HepG2 (cell line): ENCODE data around the gene PDLIM4. TPM values are rescaled to one million over a fixed set of nuclear protein-coding genes. Genes with fewer than 3 reads are reported as not detected.

Experiments used
- ATAC-seq: fragments of 200-7000 bp; cut with Tn5 transposase; 3 replicates; pipeline ENCODE4 v1.9.1; 2020; ENCODE audit warnings: mild to moderate bottlenecking, moderate library complexity
- BruUV-seq: library from RNA; stranded (reverse); fragments of 400-500 nt; replicated peaks from 2 replicates; lab custom pipeline; 2021; lab: Mats Ljungman, UMichigan
- CTCF ChIA-PET: fragments of 300-600 bp; formaldehyde crosslinking; extraction: SDS; loops from one replicate; lab custom pipeline; 2021; ENCODE audit warnings: low total read pairs, inconsistent platforms, low intra/inter-chr PET ratio; lab: Yijun Ruan, JAX
- POLR2A ChIA-PET: fragments of 350-600 bp; sonication (Branson Sonifier 250); formaldehyde crosslinking; loops from one replicate; lab custom pipeline; 2020; ENCODE audit warnings: antibody characterized with exemption, inconsistent platforms; lab: Yijun Ruan, JAX
- DNase-seq: peaks from one replicate; pipeline ENCODE4 v3.0.0-alpha.2; 2015; ENCODE audit warnings: low spot score
- FAIRE-seq: peaks from 3 replicates; lab custom pipeline; 2011; peaks lifted over from hg19 to GRCh38; lab: Jason Lieb, UNC
- H2AFZ ChIP-seq: one replicate; pipeline ENCODE4 v1.6.1; 2011; ENCODE audit warnings: low read length, inconsistent platforms
- H3K27ac ChIP-seq: fragments of 300-600 bp; 3 replicates; pipeline ENCODE4 v1.8.0; 2011; ENCODE audit warnings: mixed run types, mild to moderate bottlenecking, mixed read lengths, low read length, inconsistent platforms; ENCODE audit not compliant: insufficient read depth; ENCODE audit errors: extremely low read length
- H3K27me3 ChIP-seq, 2 experiments: fragments of 200-600 bp in 1 of 2; 2 replicates in 1 of 2; 3 replicates in 1 of 2; pipeline versions ENCODE4 v1.6.0 to v1.8.0; 2011; ENCODE audit warnings: low read length in 2 of 2, mild to moderate bottlenecking in 2 of 2, moderate library complexity in 2 of 2, inconsistent platforms in 1 of 2; ENCODE audit not compliant: insufficient read depth in 2 of 2, control insufficient read depth in 1 of 2
- H3K36me3 ChIP-seq, 2 experiments: fragments of 200-600 bp in 1 of 2; replicated peaks in 1 of 2; 2 replicates in 1 of 2; 3 replicates in 1 of 2; pipeline versions ENCODE4 v1.5.1 to v1.8.0; 2011; ENCODE audit warnings: low read length in 2 of 2, inconsistent platforms in 1 of 2; ENCODE audit not compliant: insufficient read depth in 2 of 2, control insufficient read depth in 1 of 2
- H3K4me1 ChIP-seq: 2 replicates; pipeline ENCODE4 v1.5.1; 2012; ENCODE audit warnings: low read length, inconsistent platforms; ENCODE audit not compliant: insufficient read depth
- H3K4me2 ChIP-seq: 2 replicates; pipeline ENCODE4 v1.6.0; 2011; ENCODE audit warnings: low read depth, low read length, inconsistent platforms
- H3K4me3 ChIP-seq, 3 experiments: fragments of 200-600 bp in 1 of 3; sonication (generic), shearing (Covaris generic) in 1 of 3; replicated peaks in 1 of 3; 2 replicates each; pipeline ENCODE4 v1.5.1; 2011 to 2016; ENCODE audit warnings: low read length in 3 of 3, inconsistent platforms in 2 of 3, low read depth in 2 of 3, mild to moderate bottlenecking in 2 of 3, control low read depth in 1 of 3, mixed read lengths in 1 of 3; ENCODE audit not compliant: insufficient read depth in 1 of 3
- H3K79me2 ChIP-seq: one replicate; pipeline ENCODE4 v1.6.1; 2011; ENCODE audit warnings: low read length, inconsistent platforms; ENCODE audit not compliant: insufficient read depth
- H3K9ac ChIP-seq: 2 replicates; pipeline ENCODE4 v1.6.0; 2011; ENCODE audit warnings: mild to moderate bottlenecking, low read depth, low read length, inconsistent platforms; ENCODE audit not compliant: insufficient read depth
- H3K9me3 ChIP-seq: 2 replicates; pipeline ENCODE4 v1.5.1; 2012; ENCODE audit warnings: mild to moderate bottlenecking, low read length
- H4K20me1 ChIP-seq: 2 replicates; pipeline ENCODE4 v1.6.0; 2011; ENCODE audit warnings: inconsistent platforms, mild to moderate bottlenecking, low read length, moderate library complexity; ENCODE audit not compliant: insufficient read depth
- FOXA1 ChIP-seq, 2 experiments: fragments of 450-650 bp in 1 of 2; sonication (generic) in 1 of 2; formaldehyde crosslinking in 1 of 2; IDR thresholded peaks; 2 replicates each; pipeline versions ENCODE4 v1.4.0 to v1.6.1; 2016 to 2020; ENCODE audit warnings: missing genetic modification reagents in 1 of 2
- PHF20 ChIP-seq: sonication (generic); formaldehyde crosslinking; IDR thresholded peaks from 2 replicates; pipeline ENCODE4 v1.5.0; 2020; ENCODE audit warnings: mild to moderate bottlenecking, missing genetic modification reagents
- RBAK ChIP-seq: sonication (generic); formaldehyde crosslinking; IDR thresholded peaks from 2 replicates; pipeline ENCODE4 v1.5.1; 2020; ENCODE audit warnings: mild to moderate bottlenecking, missing genetic modification reagents
- SALL2 ChIP-seq: sonication (generic); formaldehyde crosslinking; IDR thresholded peaks from 2 replicates; pipeline ENCODE4 v1.8.1; 2023; ENCODE audit warnings: mild to moderate bottlenecking, missing genetic modification reagents, inconsistent platforms
- ZFX ChIP-seq: sonication (generic); formaldehyde crosslinking; IDR thresholded peaks from 2 replicates; pipeline ENCODE4 v1.4.0; 2020; ENCODE audit warnings: mild to moderate bottlenecking, low read depth, missing genetic modification reagents, moderate library complexity
- ZNF292 ChIP-seq: sonication (generic); formaldehyde crosslinking; IDR thresholded peaks from 2 replicates; pipeline ENCODE4 v1.8.1; 2022; ENCODE audit warnings: mild to moderate bottlenecking, low read depth, missing genetic modification reagents, borderline replicate concordance
- WGBS: methylation state at CpG from one replicate; pipeline ENCODE4 v1.1.6; 2017; ENCODE audit warnings: low lambda C conversion rate; 5-methylcytosine and 5-hydroxymethylcytosine counted together
- in situ Hi-C: cut with HindIII; loops from 2 replicates; pipeline ENCODE4 v1.10.0; 2017; ENCODE audit warnings: low pct_unique_long_range_greater_than_20kb; ENCODE audit not compliant: extremely low pct_ligation_motif_present
- intact Hi-C: fragments of 100-400 bp; cut with micrococcal nuclease; formaldehyde crosslinking; loops from one replicate; pipeline ENCODE4 v1.10.0; 2022; ENCODE audit not compliant: unreplicated experiment
- polyA plus RNA-seq, 8 experiments: library from polyadenylated mRNA; depleted of rRNA in 3 of 8; stranded (reverse) in 7 of 8; unstranded in 1 of 8; fragments of >200 nt; fragmentation: Illumina TruSeq in 4 of 8; extraction: Trizol in 4 of 8; gene quantifications; 2 replicates each; pipeline versions ENCODE4 v1.2.1 to v1.2.3, GENCODE V29; 2011 to 2016; ENCODE audit warnings: low read depth in 4 of 8, missing spikeins in 1 of 8, mixed read lengths in 1 of 8; ENCODE audit not compliant: insufficient read depth in 1 of 8
- total RNA-seq, 5 experiments: library from RNA; depleted of rRNA; stranded (reverse); fragments of >200 nt; fragmentation: Illumina TruSeq; extraction: Trizol; gene quantifications; 2 replicates each; pipeline ENCODE4 v1.2.3, GENCODE V29; 2016; ENCODE audit warnings: low read depth in 1 of 5
- TF ChIP-seq, protein P1 (sequence below): sonication (generic); formaldehyde crosslinking; IDR thresholded peaks from 2 replicates; pipeline ENCODE4 v1.9.0; 2022; ENCODE audit warnings: missing genetic modification reagents, mild to moderate bottlenecking, borderline replicate concordance

Gene PDLIM4
- total and polyA plus RNA-seq, 2 of the 13 experiments (the other 11 are each of a cell fraction or from before 2014, with no cell fraction given), result 1.1 to 2.3 TPM

DNA sequence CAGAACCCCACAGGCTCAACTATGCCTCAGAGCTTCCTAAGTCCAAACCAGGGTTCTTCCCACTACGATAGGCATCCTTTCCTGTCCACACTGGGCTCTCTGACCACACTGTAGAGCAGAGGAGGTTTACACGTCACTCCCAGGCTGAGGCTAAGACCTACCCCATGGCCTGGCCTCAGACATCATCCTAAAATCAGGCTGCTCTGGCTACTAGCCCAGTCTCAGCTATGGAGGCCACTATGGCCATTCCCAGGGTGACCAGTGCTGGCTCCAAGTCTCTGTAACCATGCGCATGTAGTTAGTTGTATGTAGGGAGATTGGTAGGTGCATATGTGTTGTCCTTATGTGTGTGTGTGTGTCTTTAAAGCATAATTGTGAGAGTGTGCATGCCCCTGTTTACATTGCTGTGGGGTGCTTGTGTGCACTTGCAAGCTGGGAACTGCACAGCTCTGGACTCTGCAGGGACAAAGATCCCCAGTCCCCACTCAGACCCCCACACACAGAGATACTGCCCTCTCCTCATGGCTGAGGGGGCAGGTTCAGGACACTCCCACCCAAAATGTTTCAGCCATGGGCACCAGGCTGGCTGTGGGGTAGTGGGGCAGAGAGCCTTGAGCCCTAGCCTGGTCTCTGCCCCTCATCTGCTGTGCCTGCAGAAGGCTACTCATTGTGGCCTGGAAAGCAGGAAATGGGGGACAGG is 12.3 kb downstream of the PDLIM4 start:
- Histone ChIP-seq H3K9ac (no peak overlapping the region), H3K27me3 (no peaks in the 10 kb centered on the region), H3K79me2 (no peaks in the 10 kb centered on the region), H3K4me2 (no peak overlapping the region), H3K4me1 (peaks cover 62% of the 10 kb centered on the region), H2AFZ (no peak overlapping the region), H3K27ac (no peak overlapping the region), H3K36me3 (no peaks in the 10 kb centered on the region), H3K9me3 (no peaks in the 10 kb centered on the region), H4K20me1 (no peaks in the 10 kb centered on the region), H3K4me3 (no peak overlapping the region)
- intact Hi-C loops, result loop anchor here (5.0 kb wide), 1 partner anchor 98 kb away; the partner anchor contains the start of gene SLC22A5
- no TSS peak for BruUV-seq
- TF ChIP-seq ZNF292 (CRISPR knock-in tag), result no peak
- TF ChIP-seq PHF20 (CRISPR knock-in tag), result peak; percentile 23; the same call in 1 of the 2 replicates
- TF ChIP-seq FOXA1 (IDR thresholded peaks at IDR 0.05), result no peak
- peak; percentile 29; the same call in 1 of the 2 replicates for TF ChIP-seq FOXA1 (CRISPR knock-in tag; IDR thresholded peaks at IDR 0.05)
- no peak for TF ChIP-seq SALL2 (CRISPR knock-in tag)
- TF ChIP-seq RBAK (CRISPR knock-in tag), result peak; percentile 63; the same call in 1 of the 2 replicates
- TF ChIP-seq, protein P1, sequence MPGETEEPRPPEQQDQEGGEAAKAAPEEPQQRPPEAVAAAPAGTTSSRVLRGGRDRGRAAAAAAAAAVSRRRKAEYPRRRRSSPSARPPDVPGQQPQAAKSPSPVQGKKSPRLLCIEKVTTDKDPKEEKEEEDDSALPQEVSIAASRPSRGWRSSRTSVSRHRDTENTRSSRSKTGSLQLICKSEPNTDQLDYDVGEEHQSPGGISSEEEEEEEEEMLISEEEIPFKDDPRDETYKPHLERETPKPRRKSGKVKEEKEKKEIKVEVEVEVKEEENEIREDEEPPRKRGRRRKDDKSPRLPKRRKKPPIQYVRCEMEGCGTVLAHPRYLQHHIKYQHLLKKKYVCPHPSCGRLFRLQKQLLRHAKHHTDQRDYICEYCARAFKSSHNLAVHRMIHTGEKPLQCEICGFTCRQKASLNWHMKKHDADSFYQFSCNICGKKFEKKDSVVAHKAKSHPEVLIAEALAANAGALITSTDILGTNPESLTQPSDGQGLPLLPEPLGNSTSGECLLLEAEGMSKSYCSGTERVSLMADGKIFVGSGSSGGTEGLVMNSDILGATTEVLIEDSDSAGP, result peak; percentile 60; the same call in 1 of the 2 replicates
- TF ChIP-seq ZFX (CRISPR knock-in tag), result peak; percentile 42; the same call in 1 of the 2 replicates
- CTCF ChIA-PET, result no interaction called here
- no peak for DNase-seq
- in situ Hi-C loops, result no loop called here
- POLR2A ChIA-PET, result interaction anchor here (1.9 to 3.3 kb wide), 2 partner anchors 8 to 24 kb away, joined by 5 to 12 read pairs; partner anchors contain the start of gene SLC22A4
- 100% methylated on average over 2 of the region's 3 CpGs for WGBS
- ATAC-seq, result peak; percentile 20
- FAIRE-seq, result no peak
